Measurements from ENCODE around the gene F11R. TPM values are rescaled to one million over a fixed set of nuclear protein-coding genes. Genes with fewer than 3 reads are reported as not detected.
A peak's percentile ranks its signal among the peaks of the same experiment; 100 is the strongest.
"Not testable (repeated sequence)": the region's sequence is repeated elsewhere in the genome, so short reads cannot be mapped to it uniquely, and the experiment has no call there.

The F11R gene
- total RNA-seq, 1 experiment from 2014 or later, result 90.8 TPM

DNA sequence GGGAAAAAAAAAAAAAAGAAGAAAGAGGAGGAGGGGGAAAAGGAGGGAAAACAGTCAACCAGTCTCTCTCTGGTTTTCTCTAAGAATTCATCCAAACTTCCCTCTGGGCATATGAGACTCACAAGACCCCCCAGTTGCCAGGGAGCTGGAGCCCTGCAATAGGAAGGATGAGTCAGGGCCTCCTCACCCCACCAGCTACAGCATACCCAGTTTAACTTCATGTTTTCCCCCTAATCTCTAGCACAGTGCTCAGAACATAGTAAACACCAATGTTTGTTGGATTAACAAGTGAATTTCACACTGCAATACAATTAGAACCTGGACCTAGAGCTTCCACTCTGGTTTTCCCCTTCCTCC lies 7.8 kb downstream of the F11R start:
- DNase-seq (ENCODE audit: low read depth), result peak; percentile 82

DNA sequence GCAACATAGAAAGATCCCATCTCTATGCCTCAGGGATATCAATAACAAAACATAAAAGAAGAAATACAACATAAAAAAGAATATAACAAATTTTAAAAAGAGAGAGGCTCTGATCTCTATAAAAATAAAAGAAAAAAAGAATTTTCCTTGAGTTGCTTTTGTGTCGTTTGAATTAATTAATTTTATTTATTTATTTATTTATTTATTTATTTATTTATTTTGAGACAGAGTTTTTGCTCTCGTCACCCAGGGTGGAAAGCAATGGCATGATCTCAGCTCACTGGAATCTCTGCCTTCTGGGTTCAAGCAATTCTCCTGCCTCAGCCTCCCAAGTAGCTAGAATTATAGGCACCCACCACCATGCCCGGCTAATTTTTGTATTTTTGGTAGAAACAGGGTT lies 8.5 kb downstream of the F11R start:
- no peak for DNase-seq (ENCODE audit: low read depth)

DNA sequence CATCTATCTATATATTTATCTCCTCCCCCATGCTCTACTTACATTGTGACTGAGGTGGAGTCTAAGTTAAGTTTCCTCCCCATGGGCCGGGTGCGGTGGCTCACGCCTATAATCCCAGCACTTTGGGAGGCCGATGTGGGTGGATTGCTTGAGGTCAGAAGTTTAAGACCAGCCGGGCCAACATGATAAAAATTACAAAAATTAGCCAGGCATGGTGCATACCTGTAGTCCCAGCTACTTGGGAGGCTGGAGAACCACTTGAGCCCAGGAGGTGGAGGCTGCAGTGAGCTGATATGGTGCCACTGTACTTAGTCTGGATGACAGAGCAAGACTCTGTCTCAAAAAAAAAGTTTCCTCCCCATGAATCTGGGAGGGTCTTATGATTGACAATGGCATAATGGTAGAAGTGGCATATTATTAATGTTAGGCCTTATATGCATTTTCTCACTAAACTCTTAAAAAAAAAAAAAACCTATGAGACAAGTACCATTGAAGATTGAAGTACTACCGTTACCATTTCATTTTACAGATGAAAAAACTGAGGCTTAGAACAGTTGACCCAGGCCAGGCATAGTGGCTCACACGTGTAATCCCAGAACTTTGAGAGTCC lies 11.2 kb downstream of the F11R start:
- no peak for DNase-seq (ENCODE audit: low read depth)

DNA sequence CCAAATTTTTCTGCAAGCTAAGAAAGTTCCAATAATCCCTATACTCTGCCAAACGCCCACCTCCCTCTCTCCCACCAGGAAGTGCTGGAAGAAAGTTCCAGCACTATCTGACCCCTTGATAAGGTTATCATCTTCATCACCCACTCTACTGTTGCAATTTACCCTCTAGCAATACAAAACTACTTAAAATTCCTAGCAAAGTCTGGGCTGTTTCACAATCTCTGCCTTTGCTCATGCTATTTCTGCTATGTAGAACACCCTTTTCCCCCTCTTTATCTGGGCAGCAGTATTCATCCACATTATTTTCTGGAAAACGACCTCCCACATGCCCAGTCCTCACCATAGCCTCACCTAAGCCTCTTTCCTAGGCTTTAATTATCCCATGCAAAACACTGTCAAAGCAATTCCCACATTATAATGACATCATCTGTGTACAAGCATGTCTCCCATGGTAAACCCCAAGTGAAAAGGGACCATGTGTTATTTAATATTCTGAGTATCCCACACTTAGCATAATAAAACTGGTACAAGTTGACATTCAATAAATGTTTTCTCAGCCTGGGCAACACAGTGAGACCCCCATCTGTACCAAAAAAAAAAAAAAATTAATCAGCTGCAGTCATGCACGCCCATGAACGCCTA lies 12.0 kb downstream of the F11R start:
- DNase-seq (ENCODE audit: low read depth), result peak; percentile 51

DNA sequence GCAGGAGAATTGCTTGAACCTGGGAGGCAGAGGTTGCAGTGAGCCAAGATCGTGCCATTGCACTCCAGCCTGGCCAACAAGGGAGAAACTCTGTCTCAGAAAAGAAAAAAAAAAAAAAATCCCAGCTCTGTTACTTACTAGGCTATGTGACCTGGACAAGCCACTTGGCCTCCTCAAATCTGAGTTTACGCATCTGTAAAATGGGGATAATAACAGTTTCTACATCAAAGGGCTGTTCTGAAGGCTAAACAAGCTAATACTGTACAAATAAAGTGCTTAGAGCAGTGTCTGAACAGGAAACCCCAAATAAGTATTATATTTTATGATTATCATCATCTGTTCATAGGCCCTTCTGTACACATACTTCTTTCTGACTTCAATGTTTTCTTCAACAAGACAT lies 13.6 kb downstream of the F11R start:
- no peak for DNase-seq (ENCODE audit: low read depth)

DNA sequence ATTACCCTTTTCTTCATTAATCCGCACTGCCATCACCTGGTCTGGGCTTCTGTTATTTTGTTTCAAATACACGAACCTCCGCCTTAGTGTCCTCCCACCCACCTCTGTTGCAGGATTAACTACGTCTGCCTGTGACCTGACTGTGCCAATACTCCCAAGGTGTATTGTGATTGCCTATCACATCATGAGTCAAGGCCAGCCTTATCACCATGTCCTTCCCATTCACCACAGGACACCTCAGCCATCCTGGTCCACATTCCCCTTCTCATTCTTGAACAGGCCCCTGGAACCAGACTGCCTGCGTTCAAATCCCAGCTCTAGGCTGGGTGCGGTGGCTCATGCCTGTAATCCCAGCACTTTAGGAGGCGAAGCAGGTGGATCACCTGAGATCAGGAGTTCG lies 14.4 kb downstream of the F11R start:
- no peak for DNase-seq (ENCODE audit: low read depth)

DNA sequence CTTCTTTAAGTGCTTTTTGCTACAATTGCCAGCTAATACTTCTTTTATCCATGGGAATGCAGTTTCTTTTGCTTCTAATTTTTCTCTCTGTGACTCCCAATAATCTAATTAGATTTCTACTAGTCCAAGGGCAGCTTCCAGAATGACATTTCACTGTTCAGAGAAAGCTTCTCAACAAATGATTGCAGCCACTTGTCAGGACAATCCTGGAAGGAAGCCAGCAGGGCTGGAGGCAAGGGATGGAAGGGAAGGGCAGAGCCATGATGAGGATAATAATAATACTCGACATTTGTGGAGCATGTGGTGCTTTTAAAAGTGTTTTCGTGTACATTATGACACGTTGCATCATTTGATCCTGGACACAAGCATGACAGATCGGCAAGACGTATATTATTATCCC lies 19.4 kb downstream of the F11R start:
- no peak for DNase-seq (ENCODE audit: low read depth)

DNA sequence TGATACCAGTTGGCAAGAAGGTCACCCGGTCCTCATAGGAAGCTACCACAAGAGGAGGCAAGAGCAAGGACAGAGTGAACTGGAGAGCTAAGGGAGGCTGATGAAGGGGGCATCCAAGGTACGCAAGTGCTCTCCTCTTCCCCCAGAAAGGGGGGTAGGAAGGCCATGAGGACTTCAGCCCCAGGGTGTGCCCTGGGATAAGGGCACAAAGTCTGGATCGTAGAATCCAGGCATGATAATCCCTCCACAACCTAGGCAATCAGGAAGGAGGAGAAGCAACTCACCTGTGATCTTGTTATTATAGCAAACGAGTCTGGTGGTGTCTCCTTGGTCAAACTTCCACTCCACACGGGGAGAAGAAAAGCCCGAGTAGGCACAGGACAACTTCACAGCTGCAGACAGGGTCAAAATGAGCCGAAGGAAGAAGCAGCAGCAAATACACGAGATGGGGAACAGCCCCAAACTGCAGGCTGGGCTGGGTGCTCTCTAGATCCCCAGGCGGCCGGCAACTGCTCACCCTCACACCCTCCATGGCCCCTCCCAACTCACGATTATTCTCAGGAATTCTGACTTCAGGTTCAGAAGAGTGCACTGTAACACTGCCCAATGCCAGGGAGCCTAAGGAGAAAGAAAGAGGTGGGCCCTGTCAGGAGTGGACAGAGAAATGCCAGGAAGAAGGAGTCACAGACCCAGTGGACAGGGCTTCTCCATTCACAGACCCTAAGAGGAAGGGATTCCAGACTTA lies 20.0 kb downstream of the F11R start:
- no peak for DNase-seq (ENCODE audit: low read depth)

DNA sequence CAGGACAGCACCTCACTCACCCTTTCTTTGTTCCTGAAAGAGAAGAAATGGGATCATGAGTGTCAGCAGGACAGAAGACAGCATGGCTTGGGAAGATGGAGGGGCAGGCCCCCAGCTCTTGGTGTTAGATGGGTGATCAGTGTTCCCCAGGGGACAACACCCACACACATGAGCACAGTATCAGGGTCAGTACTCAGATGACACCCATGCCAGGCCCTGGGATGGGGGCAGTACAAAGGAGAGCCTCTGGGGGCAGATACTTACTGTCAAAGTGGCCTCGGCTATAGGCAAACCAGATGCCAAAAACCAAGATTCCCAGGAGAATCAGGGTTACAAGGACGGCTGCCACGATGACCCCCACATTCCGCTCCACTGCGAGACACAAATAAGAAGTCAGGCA lies 21.6 kb downstream of the F11R start:
- DNase-seq (ENCODE audit: low read depth), result no peak

DNA sequence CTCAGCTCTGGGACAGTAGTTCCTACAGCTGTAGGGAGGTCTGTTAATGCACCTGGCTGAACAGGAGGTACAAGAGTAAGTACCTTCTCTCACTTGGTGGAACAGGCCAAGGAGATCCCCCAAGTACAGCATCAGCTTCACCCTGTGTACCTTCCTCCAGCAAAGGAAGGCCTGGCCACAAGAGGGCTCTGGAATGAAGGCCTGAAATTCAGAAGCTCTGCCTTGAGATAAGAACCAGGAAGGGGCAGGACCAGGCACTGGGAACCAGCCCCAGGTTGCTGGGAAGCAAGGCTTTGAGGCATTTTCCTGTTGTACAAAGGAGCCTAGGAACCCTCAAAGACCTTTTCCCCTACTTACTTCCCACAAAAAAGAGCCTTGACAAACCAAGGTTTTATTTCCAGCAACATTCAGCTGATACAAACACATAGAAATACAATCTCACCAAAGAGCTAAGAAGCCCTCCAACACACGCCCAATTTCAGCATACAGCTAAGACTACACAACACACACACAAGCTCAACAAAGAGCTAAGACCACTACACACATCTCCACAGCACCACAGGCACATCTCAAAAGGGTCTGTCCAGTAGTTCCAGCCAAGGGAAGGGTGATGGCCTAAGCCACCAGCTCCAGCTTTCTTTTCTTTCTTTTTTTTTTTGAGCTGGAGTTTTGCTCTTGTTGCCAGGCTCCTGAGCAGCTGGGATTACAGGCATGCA lies 23.5 kb downstream of the F11R start:
- peak; percentile 77 for DNase-seq (ENCODE audit: low read depth)

DNA sequence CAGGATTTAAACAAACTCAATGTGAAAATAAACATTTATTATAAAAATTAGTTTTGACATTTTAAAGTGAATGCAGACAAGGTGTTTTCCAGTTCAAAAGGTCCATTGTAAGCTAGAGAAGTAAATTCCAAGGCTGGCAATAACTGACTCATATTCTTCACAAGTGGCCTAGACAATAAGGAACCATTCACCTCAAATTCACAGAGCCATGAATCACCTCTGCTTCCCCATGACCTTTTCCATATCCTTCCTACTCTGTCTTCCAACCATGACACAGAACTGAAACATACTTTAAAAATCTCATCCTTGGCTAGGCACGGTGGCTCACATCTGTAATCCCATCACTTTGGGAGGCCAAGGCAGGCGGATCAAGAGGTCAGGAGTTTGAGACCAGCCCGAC lies 24.8 kb downstream of the F11R start:
- peak; percentile 95 for DNase-seq (ENCODE audit: low read depth)

DNA sequence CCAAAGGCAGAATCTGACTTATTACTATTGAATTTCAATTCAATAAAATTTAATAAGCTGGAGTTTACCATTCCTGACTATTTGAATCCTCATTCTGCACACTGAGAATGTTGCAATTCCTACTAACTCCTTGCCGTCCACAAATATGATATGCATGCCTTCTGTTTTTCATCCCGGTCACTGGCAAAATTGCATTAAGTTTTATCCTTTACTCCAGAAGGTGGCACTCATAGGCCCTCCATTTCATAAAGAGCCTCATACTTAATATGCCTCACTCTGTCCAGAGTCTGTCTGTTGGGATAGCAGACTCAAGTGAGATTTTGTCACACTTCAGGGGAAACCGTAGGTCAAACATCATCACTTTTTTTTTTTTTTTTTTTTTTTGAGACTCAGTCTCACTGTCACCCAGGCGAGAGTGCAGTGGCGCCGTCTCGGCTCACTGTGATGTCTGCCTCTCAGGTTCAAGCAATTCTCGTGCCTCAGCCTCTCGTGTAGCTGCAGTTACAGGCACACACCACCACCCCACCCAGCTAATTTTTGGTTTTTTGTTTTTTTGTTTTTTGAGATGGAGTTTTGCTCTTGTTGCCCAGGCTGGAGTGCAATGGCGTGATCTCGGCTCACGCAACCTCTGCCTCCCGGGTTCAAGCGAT lies 27.3 kb downstream of the F11R start:
- peak; percentile 65 for DNase-seq (ENCODE audit: low read depth)

DNA sequence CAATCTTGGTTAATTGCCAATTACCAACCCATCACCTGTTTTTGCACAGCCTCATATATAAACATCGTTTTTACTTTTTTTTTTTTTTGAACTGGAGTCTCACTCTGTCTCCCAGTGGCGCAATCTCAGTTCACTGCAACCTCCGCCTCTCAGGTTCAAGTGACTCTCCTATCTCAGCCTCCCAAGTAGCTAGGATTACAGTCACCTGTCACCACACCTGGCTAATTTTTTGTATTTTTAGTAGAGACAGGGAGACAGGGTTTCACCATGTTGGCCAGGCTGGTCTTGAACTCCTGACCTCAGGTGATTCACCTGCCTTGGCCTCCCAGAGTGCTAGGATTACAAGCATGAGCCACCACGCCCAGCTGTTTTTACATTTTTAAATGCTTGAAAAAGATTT lies 28.9 kb downstream of the F11R start:
- not testable (repeated sequence) for DNase-seq (ENCODE audit: low read depth)

DNA sequence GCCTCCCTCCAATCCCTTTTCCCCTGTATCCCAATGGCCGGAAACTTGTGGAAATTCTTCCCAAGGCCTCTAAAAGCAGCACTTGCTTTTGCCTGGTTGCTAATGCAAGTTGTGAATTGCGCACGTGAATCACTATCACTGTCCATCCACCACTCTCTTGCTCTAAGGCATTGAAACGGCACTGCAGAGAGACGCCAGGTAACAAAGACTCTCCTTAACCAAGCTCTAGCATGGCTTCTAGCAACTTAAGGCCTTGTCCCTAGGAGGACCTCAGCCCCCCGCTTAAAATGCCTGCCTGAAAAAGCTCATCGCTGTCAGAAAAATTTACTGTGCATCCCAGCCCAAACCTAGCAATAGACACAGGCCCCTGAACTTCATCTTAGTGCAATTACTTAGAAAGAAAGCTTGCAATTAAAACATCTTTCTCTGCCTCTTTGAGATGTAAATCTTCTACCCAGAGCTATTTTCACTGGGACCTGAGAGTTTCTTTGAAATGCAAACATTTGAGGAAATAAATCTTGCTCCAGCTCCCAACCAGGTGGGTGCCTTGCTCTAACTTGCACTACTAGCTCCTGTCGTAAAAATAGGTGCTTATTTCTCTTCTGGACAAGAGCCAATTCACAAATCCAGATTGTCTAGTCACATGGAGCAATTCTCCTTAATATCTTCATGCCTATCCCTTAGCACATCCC lies 33.4 kb downstream of the F11R start:
- DNase-seq (ENCODE audit: low read depth), result no peak

DNA sequence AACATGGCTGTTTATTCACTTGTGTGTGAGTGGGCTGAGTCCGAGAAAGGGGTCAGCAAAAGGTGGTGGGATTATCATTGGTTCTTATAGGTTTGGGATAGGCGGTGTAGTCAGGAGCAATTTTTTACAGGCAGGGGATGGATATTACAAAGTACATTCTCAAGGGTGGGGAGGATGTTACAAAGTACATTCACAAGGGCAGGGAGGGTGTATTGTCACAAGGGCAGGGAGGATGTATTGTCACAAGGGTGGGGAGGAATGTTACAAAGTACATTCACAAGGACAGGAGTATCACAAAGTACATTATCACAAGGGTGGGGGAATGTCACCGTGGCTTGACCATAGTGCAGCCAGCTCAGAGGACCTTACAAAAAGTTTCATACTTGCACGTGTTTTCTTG lies 35.2 kb downstream of the F11R start:
- no peak for DNase-seq (ENCODE audit: low read depth)

DNA sequence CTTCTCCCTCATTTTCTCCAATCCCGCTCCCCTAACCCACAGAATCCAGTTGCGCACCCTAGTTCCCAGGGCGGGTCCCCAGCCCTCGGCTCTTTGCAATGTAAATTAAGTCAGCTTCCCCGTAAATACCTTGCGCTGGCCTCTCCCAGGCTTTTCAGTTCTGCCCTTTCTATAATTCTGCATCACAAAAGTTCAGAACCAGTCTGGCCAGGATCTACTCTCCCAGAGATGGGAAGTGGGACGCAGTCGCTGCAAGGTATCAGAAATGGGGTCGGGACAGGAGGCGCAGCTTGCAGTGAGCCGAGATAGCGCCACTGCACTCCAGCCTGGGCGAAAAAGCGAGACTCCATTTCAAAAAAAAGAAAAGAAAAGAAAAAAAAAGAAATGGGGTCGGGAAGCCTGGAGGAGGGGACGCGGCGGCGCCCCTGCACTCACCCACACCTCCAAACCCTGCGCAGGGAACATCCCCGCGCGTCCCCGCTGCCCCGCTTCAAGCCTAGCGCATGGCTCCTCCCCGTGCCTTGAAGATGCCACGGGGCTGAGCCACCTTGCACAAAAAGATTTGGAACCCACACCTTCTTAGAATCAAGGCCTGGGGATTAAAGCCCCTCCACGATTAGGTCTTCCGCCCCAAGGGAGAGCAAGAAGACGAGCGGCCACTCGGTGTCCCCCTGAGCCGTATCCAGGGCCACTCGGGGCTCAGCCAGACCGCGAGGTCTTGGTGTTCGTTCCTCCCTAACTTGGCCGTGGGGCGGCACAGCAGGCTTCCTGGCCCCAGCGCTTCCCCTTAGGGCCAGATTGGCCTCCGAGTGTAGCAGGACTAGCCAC lies 39.2 kb downstream of the F11R start:
- DNase-seq (ENCODE audit: low read depth), result peak; percentile 9

DNA sequence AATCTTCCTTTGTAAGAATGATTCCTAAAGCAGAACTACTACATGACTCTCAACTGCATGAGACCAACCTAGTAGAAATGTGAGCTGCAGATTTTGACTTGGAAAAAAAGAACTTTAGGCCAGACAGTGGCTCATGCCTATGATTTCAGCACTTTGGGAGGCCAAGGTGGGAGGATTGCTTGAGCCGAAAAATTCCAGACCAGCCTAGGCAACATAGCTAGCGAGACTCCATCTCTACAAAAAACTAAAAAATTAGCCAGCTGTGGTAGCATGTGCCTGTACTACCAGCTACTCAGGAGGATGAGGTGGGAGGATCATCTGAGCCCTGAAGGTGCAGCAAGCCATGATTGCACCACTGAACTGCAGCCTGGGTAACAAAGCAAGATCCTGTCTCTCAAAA lies 41.7 kb downstream of the F11R start:
- DNase-seq (ENCODE audit: low read depth), result no peak

DNA sequence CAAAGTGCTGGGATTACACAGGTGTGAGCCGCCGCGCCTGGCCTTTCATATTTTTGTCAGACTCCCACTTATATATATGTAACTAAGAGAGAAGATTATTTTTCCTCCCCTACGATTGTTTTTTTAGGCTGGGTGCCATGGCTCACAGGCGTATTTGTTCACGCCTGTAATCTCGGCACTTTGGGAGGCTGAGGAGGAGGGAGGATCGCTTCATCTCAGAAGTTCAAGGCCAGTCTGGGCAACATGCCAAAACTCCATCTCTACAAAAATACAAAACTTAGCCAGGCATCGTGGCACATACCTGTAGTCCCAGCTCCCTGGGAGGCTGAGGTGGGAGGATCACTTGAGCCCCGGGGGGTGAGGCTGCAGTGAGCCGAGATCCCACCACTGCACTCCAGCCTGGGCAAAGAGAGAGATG lies 42.4 kb downstream of the F11R start:
- no peak for DNase-seq (ENCODE audit: low read depth)

DNA sequence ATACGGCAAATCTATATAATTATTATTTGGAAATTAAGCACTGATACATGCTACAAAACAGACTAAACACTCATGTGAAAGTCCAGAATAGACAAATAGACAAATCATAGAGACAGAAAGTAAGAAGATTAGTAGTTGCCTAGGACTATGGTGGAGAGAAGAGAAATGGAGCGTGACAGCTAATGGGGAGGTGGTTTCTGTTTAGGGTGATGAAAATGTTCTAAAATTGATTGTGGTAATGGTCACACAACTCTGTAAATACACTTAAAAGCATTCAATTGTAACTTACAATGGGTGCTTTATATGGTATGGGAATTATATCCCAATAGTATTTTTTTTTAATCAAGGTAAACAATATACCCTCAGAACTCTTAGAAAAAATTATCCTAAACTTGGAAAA lies 45.9 kb downstream of the F11R start:
- DNase-seq (ENCODE audit: low read depth), result no peak

DNA sequence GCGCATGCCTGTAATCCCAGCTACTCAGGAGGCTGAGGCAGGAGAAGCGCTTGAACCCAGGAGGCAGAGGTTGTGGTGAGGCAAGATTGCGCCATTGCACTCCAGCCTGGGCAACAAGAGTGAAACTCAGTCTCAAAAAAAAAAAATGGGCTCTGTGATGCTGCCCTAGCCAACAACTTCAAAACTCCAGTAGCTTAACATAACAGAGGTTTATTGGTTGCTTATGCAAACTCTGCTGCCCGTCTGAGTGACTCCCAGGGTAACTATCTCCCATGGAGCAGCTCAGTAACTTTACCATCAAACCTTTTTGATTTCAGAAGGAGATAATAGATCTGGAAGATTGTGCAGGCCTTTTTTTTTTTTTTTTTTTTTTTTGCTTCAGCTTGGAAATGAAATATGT lies 47.5 kb downstream of the F11R start:
- DNase-seq (ENCODE audit: low read depth), result no peak

DNA sequence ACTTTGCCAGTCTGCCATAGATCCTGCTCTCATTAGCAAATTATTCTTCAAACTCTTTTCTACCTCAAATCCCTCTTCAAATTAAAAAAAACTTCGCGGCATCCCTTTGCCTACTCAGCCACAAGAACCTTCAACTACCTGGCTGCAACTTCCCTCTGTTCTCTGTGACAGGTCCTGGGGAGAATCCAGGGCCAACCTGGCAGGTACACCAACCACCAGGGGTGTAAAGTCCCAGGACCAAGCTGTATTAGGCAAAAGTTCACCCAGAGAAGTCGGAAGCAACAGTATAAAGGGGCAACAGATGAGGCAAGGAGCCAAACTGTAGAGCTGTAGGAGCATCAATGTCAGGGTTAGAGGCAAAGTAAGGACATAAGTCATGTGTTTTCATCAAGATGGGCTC lies 48.0 kb downstream of the F11R start:
- no peak for DNase-seq (ENCODE audit: low read depth)

Measured in M059J (cell line).